CD4-positive, alpha-beta T cell treated with Interleukin-21 for 1 hour (primary cell): ENCODE data around the gene TTLL12.

Source experiments
- DNase-seq: peaks from one replicate; pipeline ENCODE4 v3.0.0-alpha.2; 2020

The TTLL12 gene

GRCh38 chr22:43198126-43198525, 11.2 kb upstream of the TTLL12 start:
- no peak for DNase-seq

DNA sequence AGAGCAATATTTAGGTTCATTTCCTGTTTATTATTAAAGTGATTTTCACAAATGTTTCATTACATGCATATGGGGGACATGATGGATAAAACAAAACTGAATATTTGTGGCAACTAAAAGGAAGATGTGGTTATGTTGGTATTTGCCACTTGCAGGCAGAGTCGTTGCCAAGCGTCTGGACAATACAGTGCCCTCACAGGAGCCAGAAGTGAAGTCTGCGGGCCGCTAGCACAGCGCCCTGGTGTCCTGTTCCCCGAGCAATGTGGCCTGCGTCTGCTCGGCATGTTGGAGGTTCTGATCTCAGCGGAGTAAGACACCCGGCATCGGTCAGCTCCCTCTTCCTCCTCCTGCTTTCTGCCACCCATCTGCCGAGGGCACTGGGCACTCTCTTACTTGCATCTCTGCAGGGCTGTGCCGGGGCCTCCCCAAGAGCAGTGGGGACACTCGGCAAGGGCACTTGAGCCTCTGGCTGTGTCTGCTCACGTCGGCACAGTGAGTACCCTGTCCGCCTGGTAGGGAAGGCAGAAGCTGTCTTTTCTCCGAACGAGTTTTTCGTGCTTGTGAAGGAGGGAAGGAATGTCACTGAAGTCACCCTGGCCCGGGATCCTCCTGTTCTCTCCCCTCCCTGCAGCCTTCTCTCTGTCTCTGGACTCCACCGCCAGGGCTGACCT, 10.5 kb upstream of the TTLL12 start:
- DNase-seq, result no peak

- no peak for DNase-seq
Measured at GRCh38 chr22:43191831-43192230, 4.9 kb upstream of the TTLL12 start.

GRCh38 chr22:43188829-43189545, 2.1 kb upstream of the TTLL12 start:
- no peak for DNase-seq

DNA sequence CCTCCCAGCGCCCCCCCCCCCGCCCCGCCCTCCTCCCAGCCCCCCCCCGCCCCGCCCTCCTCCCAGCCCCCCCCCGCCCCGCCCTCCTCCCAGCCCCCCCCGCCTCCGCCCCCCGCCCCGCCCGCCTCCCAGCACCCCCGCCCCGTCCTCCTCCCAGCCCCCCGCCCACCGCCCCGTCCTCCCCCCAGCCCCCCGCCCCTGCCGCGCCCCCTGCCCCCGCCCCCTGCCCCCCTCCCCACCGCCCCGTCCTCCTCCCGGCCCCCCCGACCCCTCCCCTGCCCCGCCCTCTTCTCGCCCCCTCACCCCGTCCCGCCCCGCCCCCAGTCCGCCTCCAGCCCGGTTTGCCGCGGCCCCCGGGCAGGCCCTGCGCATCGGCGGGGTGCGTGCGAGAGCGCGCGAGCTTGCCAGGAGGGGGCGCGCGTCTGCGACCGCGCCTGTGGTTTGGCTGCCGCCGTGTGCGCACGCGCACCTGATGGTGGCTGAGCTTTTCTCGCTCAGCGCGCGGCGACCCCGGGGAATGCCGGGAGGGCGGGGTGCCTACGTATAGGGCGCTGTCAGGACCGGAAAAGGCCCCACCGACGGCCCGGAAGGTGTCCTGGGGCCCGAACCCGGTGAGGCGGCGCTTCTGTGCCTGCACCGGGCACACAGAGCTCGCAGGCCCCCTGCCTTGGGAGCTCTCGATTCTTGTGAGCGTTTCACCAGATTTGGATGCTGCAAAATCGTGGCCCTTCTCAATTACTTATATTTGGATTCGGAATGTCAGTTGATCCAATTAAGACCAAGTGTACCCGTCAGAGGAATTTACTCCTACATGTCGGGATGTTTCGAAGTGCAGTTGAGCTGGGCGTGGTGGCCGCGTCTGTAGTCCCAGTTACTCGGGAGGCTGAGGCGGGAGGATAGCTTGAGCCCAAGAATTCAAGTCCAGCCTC, 501 bp upstream of the TTLL12 start:
- peak; percentile 97 for DNase-seq

- no peak for DNase-seq
Measured at GRCh38 chr22:43185860-43186261, 1.1 kb downstream of the TTLL12 start.

DNA sequence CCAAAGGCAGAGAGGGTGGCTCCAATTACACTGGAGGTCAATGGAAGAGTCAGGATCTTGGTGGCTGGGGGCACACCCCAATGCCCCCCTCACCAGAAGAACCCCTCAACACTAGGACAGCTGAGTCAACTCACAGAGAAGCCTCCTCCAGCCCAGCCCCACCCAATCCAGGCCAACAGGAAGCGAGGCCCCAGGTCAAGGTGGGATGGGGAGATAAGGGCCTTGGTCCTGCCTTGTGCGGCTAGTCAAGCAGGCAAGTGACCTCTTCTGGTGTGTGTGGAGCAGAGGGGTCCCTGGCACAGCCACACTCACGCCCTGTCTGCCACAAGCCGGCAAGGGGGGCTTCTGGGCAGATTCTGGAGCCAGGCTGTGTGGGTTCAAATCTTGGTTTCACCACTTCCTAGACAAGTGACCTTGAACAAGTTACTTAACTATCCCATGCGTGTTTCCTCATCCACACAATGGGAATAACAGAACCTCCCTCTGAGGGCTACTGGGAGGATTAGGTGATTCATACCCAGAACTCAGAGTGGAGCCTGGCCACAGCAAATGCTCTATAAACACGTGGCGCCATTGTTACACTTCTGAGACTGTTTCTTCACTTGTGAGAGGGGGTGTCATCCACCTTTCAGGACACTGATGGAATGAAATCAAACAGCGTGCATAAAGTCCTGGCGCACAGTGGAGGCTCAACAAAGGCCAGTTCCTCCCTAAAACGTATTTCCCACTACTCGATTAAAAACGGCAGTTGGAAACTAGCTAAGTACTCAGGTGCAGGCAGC, 3.2 kb downstream of the TTLL12 start:
- DNase-seq, result no peak

- no peak for DNase-seq
Measured at GRCh38 chr22:43182726-43183125, 4.2 kb downstream of the TTLL12 start.

DNA sequence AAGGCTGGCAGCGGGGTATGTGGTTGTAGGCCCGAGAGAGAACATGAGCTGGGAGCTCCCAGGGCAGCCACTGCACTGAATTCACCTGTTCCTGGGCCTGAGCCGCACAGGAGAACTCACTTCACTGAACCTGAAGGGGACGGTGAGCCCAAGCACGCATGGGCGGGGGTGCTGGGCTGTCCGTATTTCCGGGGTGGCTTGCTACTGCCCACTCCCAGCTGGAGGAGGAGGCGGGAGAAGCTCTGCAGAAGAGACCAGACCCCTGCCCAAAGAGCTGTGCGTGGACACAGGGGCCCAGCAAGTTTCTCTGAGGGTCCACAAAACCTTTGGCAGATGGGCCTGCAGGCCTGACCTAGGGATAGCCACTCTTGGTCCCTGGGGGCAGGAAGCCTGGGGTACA, 4.8 kb downstream of the TTLL12 start:
- DNase-seq, result no peak

DNA sequence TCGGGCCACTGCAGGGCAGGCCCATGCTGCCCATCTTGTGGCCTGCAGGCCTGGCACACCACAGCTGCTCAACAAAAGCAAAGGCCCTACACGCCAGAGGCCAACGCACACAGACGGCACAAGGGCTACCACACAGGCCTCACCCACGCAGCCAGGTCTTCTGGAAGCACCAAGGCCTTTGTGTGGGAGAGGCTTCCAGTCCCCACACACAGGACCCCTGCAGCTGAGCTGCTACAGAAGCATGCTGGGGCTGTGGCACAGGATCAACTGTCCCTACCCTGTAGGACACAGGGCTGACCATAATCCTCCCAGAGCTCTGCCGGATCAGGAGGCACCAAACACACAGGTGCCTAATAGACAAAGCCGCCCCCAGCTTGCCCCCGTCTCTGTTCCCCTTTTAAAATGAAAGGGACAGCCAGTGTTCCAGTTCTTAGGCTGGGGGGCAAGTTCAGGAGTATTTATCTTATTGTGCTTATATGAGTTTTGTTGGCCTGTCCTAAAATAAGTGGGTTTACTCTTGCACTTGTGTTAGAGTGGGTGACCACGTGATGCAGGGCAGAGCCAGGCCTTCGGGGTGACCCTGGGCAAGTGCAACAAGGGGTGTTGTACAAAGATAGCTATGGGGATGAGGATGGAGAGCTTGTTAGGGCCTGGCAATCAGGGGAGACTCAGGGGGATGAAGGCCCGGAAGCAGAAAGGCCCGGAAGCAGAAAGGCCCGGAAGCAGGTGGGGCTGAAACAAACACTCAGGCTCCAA, 5.4 kb downstream of the TTLL12 start:
- DNase-seq, result no peak

DNA sequence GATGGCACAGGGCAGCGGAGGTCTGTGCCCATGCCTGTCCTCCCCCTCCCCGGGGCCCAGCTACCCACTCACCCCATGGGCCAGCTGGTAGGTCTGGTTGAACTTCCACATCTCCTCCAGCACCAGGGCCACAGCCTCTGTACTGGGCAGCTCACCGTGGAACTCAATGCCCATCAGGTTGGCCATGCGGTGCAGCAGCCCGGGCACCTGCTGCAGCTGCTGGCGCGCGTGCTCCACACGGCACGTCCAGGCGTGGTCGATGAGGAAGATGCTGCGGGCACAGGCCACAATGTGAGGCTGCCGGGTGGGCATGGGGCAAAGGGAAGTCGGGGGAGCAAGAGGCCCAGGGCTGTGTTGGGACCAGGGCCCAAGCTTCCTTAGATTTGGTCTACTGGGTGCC, 6.3 kb downstream of the TTLL12 start:
- DNase-seq, result no peak

- no peak for DNase-seq
Measured at GRCh38 chr22:43179911-43180195, 7.1 kb downstream of the TTLL12 start.

DNA sequence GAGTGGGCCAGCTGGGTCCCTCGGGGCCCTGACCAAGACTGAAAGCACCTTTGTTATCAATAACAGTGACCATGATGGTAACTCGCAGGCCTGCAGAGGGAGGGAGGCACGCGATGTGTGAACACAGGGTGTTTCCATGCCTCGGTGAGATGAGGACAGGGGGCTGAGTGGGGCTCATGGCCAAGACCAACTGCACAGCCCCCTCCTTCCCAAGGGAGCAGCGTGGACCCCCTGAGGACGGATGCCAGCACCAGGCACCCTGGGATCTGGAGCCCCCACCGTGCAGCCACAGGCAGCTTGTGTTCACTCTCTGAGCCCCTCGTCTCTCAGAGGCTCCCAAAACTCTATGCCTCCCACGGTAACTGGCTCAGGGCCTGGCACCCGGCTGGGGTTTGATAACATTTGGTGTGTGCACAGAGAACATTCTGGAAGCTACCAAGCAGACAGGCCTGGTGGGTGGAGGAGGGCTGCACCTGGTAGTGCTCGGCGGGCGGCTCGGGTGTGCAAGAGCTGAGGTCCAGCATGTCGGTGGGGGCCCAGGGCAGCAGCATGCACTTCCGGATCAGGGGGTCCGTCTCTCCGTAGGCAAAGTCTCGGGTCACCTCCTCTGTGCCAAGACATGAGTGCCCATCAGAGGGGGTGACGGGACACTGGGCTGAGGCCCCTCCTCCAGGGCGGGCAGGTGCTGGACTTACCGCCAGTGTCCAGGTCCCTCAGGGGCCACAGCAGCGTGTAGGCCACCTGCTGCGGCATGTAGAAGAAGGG, 7.6 kb downstream of the TTLL12 start:
- no peak for DNase-seq

- DNase-seq, result no peak
Measured at GRCh38 chr22:43177479-43177878, 9.5 kb downstream of the TTLL12 start.

- DNase-seq, result no peak
Measured at GRCh38 chr22:43176090-43176489, 10.8 kb downstream of the TTLL12 start.

GRCh38 chr22:43174941-43175531, 11.9 kb downstream of the TTLL12 start:
- no peak for DNase-seq

DNA sequence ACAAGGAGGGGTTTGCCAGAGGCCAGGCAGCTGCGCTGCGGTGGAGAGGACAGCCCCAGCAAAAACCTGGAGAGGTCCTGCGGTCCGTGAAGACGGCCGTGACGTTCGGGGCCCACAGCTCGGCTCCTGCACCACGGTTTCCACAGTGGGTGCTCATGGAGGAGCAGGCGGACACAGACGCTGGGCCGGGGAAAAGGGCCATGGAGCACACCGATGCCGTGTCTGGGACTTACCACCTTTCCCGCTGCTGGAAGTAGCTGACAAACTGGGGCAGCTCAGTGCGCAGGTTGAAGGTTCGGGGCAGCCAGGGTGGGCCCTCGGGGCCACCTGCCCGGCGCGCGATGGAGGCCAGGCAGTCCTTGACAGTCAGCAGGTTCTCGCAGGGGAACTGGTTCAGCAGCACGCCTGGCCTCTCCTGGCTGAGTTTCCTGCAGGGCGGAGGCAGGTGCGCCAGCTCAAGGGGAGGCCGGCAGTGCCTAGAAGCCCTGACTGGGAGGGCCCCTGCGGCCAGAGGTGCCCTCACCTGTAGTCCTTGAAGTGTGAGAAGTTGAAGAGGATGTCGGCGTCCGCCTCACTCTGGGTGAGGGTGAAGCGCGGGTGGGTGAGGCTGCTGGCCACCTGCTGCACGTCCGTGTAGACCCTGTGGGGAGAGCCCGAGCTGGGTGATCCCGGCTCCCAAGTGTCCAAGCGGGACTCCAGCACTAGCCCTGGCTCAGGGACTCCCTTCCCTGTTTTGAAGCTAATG, 12.8 kb downstream of the TTLL12 start:
- no peak for DNase-seq

- DNase-seq, result no peak
Measured at GRCh38 chr22:43173566-43173965, 13.4 kb downstream of the TTLL12 start.

DNA sequence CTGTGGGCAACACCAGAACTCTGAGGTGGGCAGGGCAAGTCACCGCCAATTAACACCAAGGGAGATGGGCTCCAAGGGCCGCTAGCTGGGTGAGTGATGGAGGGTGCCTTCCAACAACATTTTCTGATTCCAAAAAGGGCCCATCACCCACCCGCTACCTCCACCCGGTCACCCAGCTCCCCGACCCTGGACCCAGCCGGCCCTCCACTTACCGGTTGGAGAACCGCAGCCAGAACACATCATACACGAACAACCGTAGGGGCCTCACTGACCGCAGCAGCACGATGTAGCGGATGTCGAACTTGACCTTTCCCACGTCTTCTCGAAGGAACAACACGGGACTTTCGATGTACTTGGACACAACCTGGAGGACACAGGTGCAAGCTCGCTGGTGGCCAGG, 14.7 kb downstream of the TTLL12 start:
- no peak for DNase-seq

- DNase-seq, result no peak
Measured at GRCh38 chr22:43171607-43172006, 15.3 kb downstream of the TTLL12 start.
